K562 (cell line): ENCODE results near the gene EYA2. TPM values are rescaled to one million over a fixed set of nuclear protein-coding genes. Genes with fewer than 3 reads are reported as not detected.

Source experiments
- ATAC-seq: fragments of 200-7000 bp; cut with Tn5 transposase; 3 replicates; pipeline ENCODE4 v1.9.1; 2020; ENCODE audit warnings: moderate library complexity
- BruUV-seq: library from RNA; stranded (reverse); fragments of 400-500 nt; replicated peaks from 2 replicates; lab custom pipeline; 2021; lab: Mats Ljungman, UMichigan
- CTCF ChIA-PET: fragments of 300-600 bp; formaldehyde crosslinking; extraction: SDS; loops from one replicate; lab custom pipeline; 2021; ENCODE audit warnings: low intra/inter-chr PET ratio; lab: Yijun Ruan, JAX
- POLR2A ChIA-PET: fragments of 300-600, 350-650 bp; sonication (Branson Sonifier 250); formaldehyde crosslinking; extraction: SDS; loops from one replicate; lab custom pipeline; 2021; ENCODE audit warnings: antibody characterized with exemption, inconsistent platforms; lab: Yijun Ruan, JAX
- DNase-seq, 4 experiments: peaks; one replicate each; pipeline versions ENCODE4 v3.0.0 to v3.0.0-alpha.2; 2011 to 2018; ENCODE audit warnings: low spot score in 3 of 4, mixed read lengths in 3 of 4; ENCODE audit errors: extremely low read depth in 1 of 4
- FAIRE-seq: peaks from 2 replicates; lab custom pipeline; 2011; peaks lifted over from hg19 to GRCh38; lab: Jason Lieb, UNC
- H2AFZ ChIP-seq: 2 replicates; pipeline ENCODE4 v1.6.0; 2011; ENCODE audit warnings: low read depth, low read length, control low read depth, inconsistent platforms
- H3K27ac ChIP-seq: fragments of 200-600 bp; 3 replicates; pipeline ENCODE4 v1.8.0; 2011; ENCODE audit warnings: low read depth, mild to moderate bottlenecking, control low read depth, inconsistent platforms, low read length, moderate library complexity, mixed read lengths; ENCODE audit errors: extremely low read depth
- H3K27me3 ChIP-seq, 2 experiments: fragments of 300-600 bp in 1 of 2; 2 replicates in 1 of 2; 3 replicates in 1 of 2; pipeline versions ENCODE4 v1.6.0 to v1.8.0; 2011; ENCODE audit warnings: inconsistent platforms in 2 of 2, low read length in 2 of 2, mild to moderate bottlenecking in 1 of 2, mixed read lengths in 1 of 2, moderate library complexity in 1 of 2; ENCODE audit not compliant: control insufficient read depth in 2 of 2, insufficient read depth in 2 of 2
- H3K36me3 ChIP-seq: fragments of 300-600 bp; 3 replicates; pipeline ENCODE4 v1.8.0; 2011; ENCODE audit warnings: mild to moderate bottlenecking, low read length, inconsistent platforms; ENCODE audit not compliant: control insufficient read depth, insufficient read depth
- H3K4me1 ChIP-seq, 2 experiments: fragments of 200-600 bp in 1 of 2; replicated peaks in 1 of 2; 2 replicates in 1 of 2; 3 replicates in 1 of 2; pipeline versions ENCODE4 v1.5.1 to v1.8.0; 2011; ENCODE audit warnings: inconsistent platforms in 2 of 2, low read length in 2 of 2, mild to moderate bottlenecking in 1 of 2, mixed read lengths in 1 of 2, moderate library complexity in 1 of 2; ENCODE audit not compliant: control insufficient read depth in 2 of 2, insufficient read depth in 2 of 2
- H3K4me2 ChIP-seq: 2 replicates; pipeline ENCODE4 v1.6.1; 2011; ENCODE audit warnings: low read length, control low read depth, inconsistent platforms, mixed read lengths; ENCODE audit not compliant: insufficient read depth
- H3K4me3 ChIP-seq: fragments of 200-600 bp; sonication (generic), shearing (Covaris generic); 2 replicates; pipeline ENCODE4 v1.5.1; 2016; ENCODE audit warnings: control low read depth, inconsistent platforms
- H3K79me2 ChIP-seq: fragments of 200-600 bp; 3 replicates; pipeline ENCODE4 v1.8.0; 2011; ENCODE audit warnings: low read length, inconsistent platforms; ENCODE audit not compliant: control insufficient read depth, insufficient read depth
- H3K9ac ChIP-seq, 2 experiments: 2 replicates each; pipeline versions ENCODE4 v1.6.0 to v1.6.1; 2011; ENCODE audit warnings: low read depth in 2 of 2, low read length in 2 of 2, control low read depth in 1 of 2, inconsistent platforms in 1 of 2, mild to moderate bottlenecking in 1 of 2, mixed read lengths in 1 of 2; ENCODE audit not compliant: insufficient read depth in 1 of 2
- H3K9me1 ChIP-seq: one replicate; pipeline ENCODE4 v1.6.0; 2011; ENCODE audit warnings: inconsistent platforms, mild to moderate bottlenecking, low read length, moderate library complexity; ENCODE audit not compliant: control insufficient read depth, insufficient read depth
- H3K9me3 ChIP-seq: replicated peaks from 2 replicates; pipeline ENCODE4 v1.5.1; 2011; ENCODE audit warnings: low read depth, low read length, inconsistent platforms; ENCODE audit not compliant: control insufficient read depth, insufficient read depth
- H4K20me1 ChIP-seq: replicated peaks from 2 replicates; pipeline ENCODE4 v1.6.1; 2011; ENCODE audit warnings: low read length, inconsistent platforms, mixed read lengths; ENCODE audit not compliant: control insufficient read depth, insufficient read depth
- AFF1 ChIP-seq, 2 experiments: fragments of 450-650 bp; IDR thresholded peaks; 2 replicates each; pipeline ENCODE4 v1.6.1; 2018; ENCODE audit warnings: mild to moderate bottlenecking in 2 of 2, low read depth in 1 of 2; ENCODE audit not compliant: partially characterized antibody in 2 of 2
- CCNT2 ChIP-seq: IDR thresholded peaks from 2 replicates; pipeline ENCODE4 v1.6.1; 2011; ENCODE audit warnings: borderline replicate concordance, low read depth, mild to moderate bottlenecking, moderate library complexity, mixed read lengths, low read length; ENCODE audit not compliant: insufficient read length; ENCODE audit errors: extremely low read depth
- EWSR1 ChIP-seq: fragments of 450-650 bp; IDR thresholded peaks from 2 replicates; pipeline ENCODE4 v1.6.1; 2018; ENCODE audit warnings: borderline replicate concordance, mild to moderate bottlenecking, low read depth, moderate library complexity; ENCODE audit not compliant: partially characterized antibody
- FOXP1 ChIP-seq: sonication (generic); formaldehyde crosslinking; IDR thresholded peaks from 2 replicates; pipeline ENCODE4 v1.8.0; 2022; ENCODE audit warnings: mild to moderate bottlenecking, missing genetic modification reagents
- MAFK ChIP-seq: IDR thresholded peaks from 2 replicates; pipeline ENCODE4 v1.6.1; 2011; ENCODE audit warnings: low read length, improper control_type of control experiment
- NR3C1 ChIP-seq: sonication (generic); formaldehyde crosslinking; IDR thresholded peaks from 2 replicates; pipeline ENCODE4 v1.8.1; 2022; ENCODE audit warnings: missing genetic modification reagents
- POLR2B ChIP-seq: fragments of 450-650 bp; IDR thresholded peaks from 2 replicates; pipeline ENCODE4 v1.6.1; 2018; ENCODE audit warnings: low read depth; ENCODE audit not compliant: partially characterized antibody
- RBM22 ChIP-seq: fragments of 200-400 bp; formaldehyde crosslinking; IDR thresholded peaks from 2 replicates; pipeline ENCODE4 v1.6.1; 2018; ENCODE audit warnings: low read length, low read depth; ENCODE audit not compliant: poor library complexity, severe bottlenecking
- SREBF2 ChIP-seq: sonication (generic); formaldehyde crosslinking; IDR thresholded peaks from 2 replicates; pipeline ENCODE4 v1.4.0; 2020; ENCODE audit warnings: mild to moderate bottlenecking, missing genetic modification reagents
- SUPT5H ChIP-seq: fragments of 450-650 bp; IDR thresholded peaks from 2 replicates; pipeline ENCODE4 v1.6.1; 2016
- ZNF785 ChIP-seq: fragments of 250-450 bp; sonication (Bioruptor Pico); IDR thresholded peaks from 2 replicates; pipeline ENCODE4 v1.4.0; 2020; ENCODE audit warnings: mild to moderate bottlenecking
- WGBS: fragments of 100-300 bp; shearing (Covaris generic); methylation state at CpG from one replicate; pipeline ENCODE4 v1.1.6; 2016; ENCODE audit warnings: low coverage, mixed read lengths; ENCODE audit not compliant: insufficient coverage; ENCODE audit errors: missing lambda C conversion rate; 5-methylcytosine and 5-hydroxymethylcytosine counted together
- in situ Hi-C: fragments of 300-500 bp; cut with MboI; formaldehyde crosslinking; loops from 4 replicates; pipeline ENCODE4 v1.15.0; 2018; ENCODE audit warnings: inconsistent platforms, mixed read lengths
- intact Hi-C: fragments of 100-400 bp; cut with micrococcal nuclease; formaldehyde crosslinking; loops from 2 replicates; pipeline ENCODE4 v1.14.2; 2022
- polyA plus RNA-seq, 8 experiments: library from polyadenylated mRNA; depleted of rRNA in 4 of 8; stranded (reverse) in 5 of 8; unstranded in 3 of 8; fragments of >200 nt; fragmentation: Nextera tagmentation in 2 of 8; fragmentation: Illumina TruSeq in 1 of 8; extraction: Ambion mirVana in 2 of 8; extraction: Trizol in 1 of 8; gene quantifications; 2 replicates each; pipeline versions ENCODE4 v1.2.1 to v1.2.3, GENCODE V29; 2011 to 2014; ENCODE audit warnings: inconsistent platforms in 1 of 8, missing spikeins in 1 of 8
- total RNA-seq, 7 experiments: library from RNA; depleted of rRNA in 6 of 7; stranded (reverse); fragments of >200 nt in 6 of 7; fragmentation: Illumina TruSeq in 2 of 7; extraction: Trizol in 2 of 7; gene quantifications; 2 replicates each; pipeline versions ENCODE4 v1.2.1 to v1.2.3, GENCODE V29; 2011 to 2021; ENCODE audit warnings: low replicate concordance in 1 of 7
- TF ChIP-seq, protein P1 (sequence below), 2 experiments: IDR thresholded peaks; 2 replicates each; pipeline ENCODE4 v1.6.1; 2012; ENCODE audit warnings: improper control_type of control experiment in 2 of 2, low read depth in 2 of 2, low read length in 2 of 2, borderline replicate concordance in 1 of 2

Gene EYA2
- total and polyA plus RNA-seq, 9 of the 15 experiments (the other 6 are each of a cell fraction or from before 2014, with no cell fraction given): 0.03 TPM; not detected in 8

GRCh38 chr20:47233333-47234188 lies 338.9 kb downstream of the EYA2 start:
- Histone ChIP-seq H3K36me3 (peaks cover 99% of the 10 kb centered on the region), H3K27me3 (no peaks in the 10 kb centered on the region), H3K79me2 (peaks cover 68% of the 10 kb centered on the region), H3K27ac (no peak overlapping the region), H2AFZ (no peak overlapping the region), H3K4me1 (no peaks in the 10 kb centered on the region), H4K20me1 (peaks cover 10% of the 10 kb centered on the region; the same call in 1 of the 2 replicates), H3K9ac (no peak overlapping the region), H3K9me1 (no peaks in the 10 kb centered on the region), H3K9me3 (no peaks in the 10 kb centered on the region), H3K4me2 (no peak overlapping the region), H3K4me3 (no peak overlapping the region)
- POLR2A ChIA-PET: interaction anchor here (1.5 kb wide), 1 partner anchor 24 kb away, joined by 3 read pairs; no protein-coding TSS in a partner anchor
- in situ Hi-C loops: no loop called here
- WGBS: 91% methylated on average over 8 of the region's 9 CpGs
- ATAC-seq (no peak), FAIRE-seq (no peak), DNase-seq (no peak)
- CTCF ChIA-PET: no interaction called here
- no TSS peak for BruUV-seq
- intact Hi-C loops: no loop called here
- TF ChIP-seq SREBF2 (CRISPR knock-in tag): no peak
- peak; percentile 46 for TF ChIP-seq SUPT5H
- TF ChIP-seq EWSR1: peak; percentile 56
- TF ChIP-seq MAFK: no peak; the same call in 1 of the 2 replicates
- no peak for TF ChIP-seq FOXP1 (CRISPR knock-in tag)
- TF ChIP-seq RBM22: no peak
- TF ChIP-seq ZNF785 (CRISPR knock-in tag): no peak
- peak; percentile 8 for TF ChIP-seq POLR2B
- no peak for TF ChIP-seq NR3C1
- TF ChIP-seq AFF1 (IDR thresholded peaks at IDR 0.05; ENCODE audit: low read depth in 1 of 2, partially characterized antibody in 2 of 2): no peak
- no peak for TF ChIP-seq CCNT2
- TF ChIP-seq, protein P1, sequence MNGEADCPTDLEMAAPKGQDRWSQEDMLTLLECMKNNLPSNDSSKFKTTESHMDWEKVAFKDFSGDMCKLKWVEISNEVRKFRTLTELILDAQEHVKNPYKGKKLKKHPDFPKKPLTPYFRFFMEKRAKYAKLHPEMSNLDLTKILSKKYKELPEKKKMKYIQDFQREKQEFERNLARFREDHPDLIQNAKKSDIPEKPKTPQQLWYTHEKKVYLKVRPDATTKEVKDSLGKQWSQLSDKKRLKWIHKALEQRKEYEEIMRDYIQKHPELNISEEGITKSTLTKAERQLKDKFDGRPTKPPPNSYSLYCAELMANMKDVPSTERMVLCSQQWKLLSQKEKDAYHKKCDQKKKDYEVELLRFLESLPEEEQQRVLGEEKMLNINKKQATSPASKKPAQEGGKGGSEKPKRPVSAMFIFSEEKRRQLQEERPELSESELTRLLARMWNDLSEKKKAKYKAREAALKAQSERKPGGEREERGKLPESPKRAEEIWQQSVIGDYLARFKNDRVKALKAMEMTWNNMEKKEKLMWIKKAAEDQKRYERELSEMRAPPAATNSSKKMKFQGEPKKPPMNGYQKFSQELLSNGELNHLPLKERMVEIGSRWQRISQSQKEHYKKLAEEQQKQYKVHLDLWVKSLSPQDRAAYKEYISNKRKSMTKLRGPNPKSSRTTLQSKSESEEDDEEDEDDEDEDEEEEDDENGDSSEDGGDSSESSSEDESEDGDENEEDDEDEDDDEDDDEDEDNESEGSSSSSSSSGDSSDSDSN (IDR thresholded peaks at IDR 0.05; ENCODE audit: borderline replicate concordance in 1 of 2, low read depth in 2 of 2, low read length in 2 of 2): no peak
